Measurements from ENCODE around the gene CCL26.

GRCh38 chr7:75818472-75818871 lies 46.5 kb upstream of the CCL26 start:
- TF ChIP-seq EZH2phosphoT487 (IDR thresholded peaks at IDR 0.05; ENCODE audit: insufficient read depth, low read depth) = no peak
- TF ChIP-seq EZH2 (IDR thresholded peaks at IDR 0.05; ENCODE audit: insufficient read depth, poor library complexity, severe bottlenecking) = no peak
